Parathyroid adenoma (tissue), 2 donors: ENCODE measurements around the gene SLC37A4.
A peak's percentile ranks its signal among the peaks of the same experiment; 100 is the strongest.

Experiments
- H2AFZ ChIP-seq: fragments of 300-600 bp; sonication (generic); one replicate; pipeline ENCODE4 v1.7.0; 2017; ENCODE audit warnings: antibody characterized with exemption, mild to moderate bottlenecking
- H3K27ac ChIP-seq: fragments of 300-600 bp; sonication (generic); one replicate; pipeline ENCODE4 v1.7.0; 2017
- H3K27me3 ChIP-seq: fragments of 300-600 bp; sonication (generic); one replicate; pipeline ENCODE4 v1.7.0; 2017; ENCODE audit warnings: low read length; ENCODE audit not compliant: control insufficient read depth, insufficient read depth
- H3K36me3 ChIP-seq: fragments of 300-600 bp; sonication (generic); one replicate; pipeline ENCODE4 v1.7.0; 2017; ENCODE audit warnings: low read length; ENCODE audit not compliant: control insufficient read depth, insufficient read depth
- H3K4me1 ChIP-seq: fragments of 300-600 bp; sonication (generic); one replicate; pipeline ENCODE4 v1.7.0; 2017; ENCODE audit warnings: control low read depth
- H3K4me2 ChIP-seq: fragments of 300-600 bp; sonication (generic); one replicate; pipeline ENCODE4 v1.7.0; 2017; ENCODE audit warnings: low read length
- H3K4me3 ChIP-seq: fragments of 300-600 bp; sonication (generic); one replicate; pipeline ENCODE4 v1.7.0; 2017; ENCODE audit warnings: low read depth, low read length
- H3K79me2 ChIP-seq: fragments of 300-600 bp; sonication (generic); one replicate; pipeline ENCODE4 v1.7.0; 2017; ENCODE audit warnings: control low read depth
- H3K9ac ChIP-seq: fragments of 300-600 bp; sonication (generic); one replicate; pipeline ENCODE4 v1.7.0; 2017; ENCODE audit warnings: mild to moderate bottlenecking
- H3K9me3 ChIP-seq: fragments of 300-600 bp; sonication (generic); one replicate; pipeline ENCODE4 v1.7.0; 2017; ENCODE audit warnings: low read length; ENCODE audit not compliant: control insufficient read depth
- TF ChIP-seq, protein P1 (sequence below): fragments of 300-600 bp; sonication (generic); IDR thresholded peaks from one replicate; pipeline ENCODE4 v1.7.0; 2017; ENCODE audit warnings: antibody characterized with exemption, mild to moderate bottlenecking
- donor health status: primary hyperparathyroidism.

SLC37A4 gene

DNA sequence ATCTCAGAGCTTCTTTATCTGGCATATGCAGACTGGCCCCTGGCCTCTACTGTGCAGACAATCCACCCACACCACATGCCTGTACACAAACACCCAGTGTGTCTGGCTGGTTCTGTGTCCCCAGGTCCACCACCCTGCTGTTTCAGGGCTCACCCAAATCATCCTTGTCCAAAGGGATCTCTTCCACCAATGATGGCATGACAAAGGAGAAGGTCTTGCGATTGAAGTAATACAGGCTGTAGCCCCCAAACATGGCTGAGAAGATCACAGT, 1.7 kb downstream of the SLC37A4 start:
- H3K9ac ChIP-seq = no peak overlapping the region
- TF ChIP-seq, protein P1, sequence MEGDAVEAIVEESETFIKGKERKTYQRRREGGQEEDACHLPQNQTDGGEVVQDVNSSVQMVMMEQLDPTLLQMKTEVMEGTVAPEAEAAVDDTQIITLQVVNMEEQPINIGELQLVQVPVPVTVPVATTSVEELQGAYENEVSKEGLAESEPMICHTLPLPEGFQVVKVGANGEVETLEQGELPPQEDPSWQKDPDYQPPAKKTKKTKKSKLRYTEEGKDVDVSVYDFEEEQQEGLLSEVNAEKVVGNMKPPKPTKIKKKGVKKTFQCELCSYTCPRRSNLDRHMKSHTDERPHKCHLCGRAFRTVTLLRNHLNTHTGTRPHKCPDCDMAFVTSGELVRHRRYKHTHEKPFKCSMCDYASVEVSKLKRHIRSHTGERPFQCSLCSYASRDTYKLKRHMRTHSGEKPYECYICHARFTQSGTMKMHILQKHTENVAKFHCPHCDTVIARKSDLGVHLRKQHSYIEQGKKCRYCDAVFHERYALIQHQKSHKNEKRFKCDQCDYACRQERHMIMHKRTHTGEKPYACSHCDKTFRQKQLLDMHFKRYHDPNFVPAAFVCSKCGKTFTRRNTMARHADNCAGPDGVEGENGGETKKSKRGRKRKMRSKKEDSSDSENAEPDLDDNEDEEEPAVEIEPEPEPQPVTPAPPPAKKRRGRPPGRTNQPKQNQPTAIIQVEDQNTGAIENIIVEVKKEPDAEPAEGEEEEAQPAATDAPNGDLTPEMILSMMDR = no peak
- no peak overlapping the region for H3K27ac ChIP-seq

DNA sequence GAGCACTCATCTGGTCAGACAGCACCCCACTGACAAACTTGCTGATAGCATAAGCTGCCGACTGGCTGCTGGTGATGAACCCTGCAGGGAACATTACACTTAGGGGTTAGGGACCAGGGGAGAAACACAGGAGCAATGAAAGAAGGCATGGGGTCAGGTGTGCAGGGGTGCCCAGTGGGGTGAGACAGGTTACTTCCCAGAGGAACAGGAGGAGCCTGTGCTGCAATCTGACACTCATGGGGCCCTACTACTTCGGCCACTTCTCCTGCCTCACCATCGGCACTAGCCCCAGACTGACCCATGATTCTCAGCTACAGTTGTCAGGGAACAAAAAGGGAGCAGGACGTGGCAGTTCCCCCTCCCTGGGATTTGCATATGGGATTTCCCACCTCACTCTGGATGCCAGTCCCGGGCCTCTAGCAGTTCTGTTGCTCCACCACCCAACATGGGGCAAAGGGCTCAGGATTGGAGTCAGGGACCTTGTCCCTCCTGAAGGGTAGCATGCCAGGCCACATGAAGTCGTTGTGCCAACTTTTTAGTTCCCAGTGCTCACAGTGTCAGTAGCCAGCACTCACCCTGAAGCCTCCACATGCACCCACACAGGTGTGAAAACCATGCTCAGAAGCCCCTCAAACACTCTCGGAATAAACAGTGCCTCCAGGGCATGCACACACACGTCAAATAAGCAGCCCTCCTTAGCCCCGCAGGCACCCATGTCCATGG, 2.2 kb downstream of the SLC37A4 start:
- Histone ChIP-seq H3K9ac (no peak overlapping the region), H3K27me3 (no peaks in the 10 kb centered on the region), H3K79me2 (no peaks in the 10 kb centered on the region), H2AFZ (no peak overlapping the region), H3K4me3 (no peak overlapping the region), H3K4me2 (no peak overlapping the region), H3K36me3 (no peaks in the 10 kb centered on the region), H3K27ac (no peak overlapping the region), H3K4me1 (peaks cover 2% of the 10 kb centered on the region), H3K9me3 (no peaks in the 10 kb centered on the region)
- TF ChIP-seq, protein P1 = no peak

More for the DNA sequence above, 1.7 kb downstream of the SLC37A4 start:
- H3K4me1 ChIP-seq = peaks cover 2% of the 10 kb centered on the region
- no peak overlapping the region for H2AFZ ChIP-seq
- no peaks in the 10 kb centered on the region for H3K79me2 ChIP-seq
- H3K36me3 ChIP-seq = no peaks in the 10 kb centered on the region
- no peaks in the 10 kb centered on the region for H3K27me3 ChIP-seq
- no peaks in the 10 kb centered on the region for H3K9me3 ChIP-seq
- H3K4me2 ChIP-seq = peak overlapping the region; percentile 91
- no peak overlapping the region for H3K4me3 ChIP-seq

DNA sequence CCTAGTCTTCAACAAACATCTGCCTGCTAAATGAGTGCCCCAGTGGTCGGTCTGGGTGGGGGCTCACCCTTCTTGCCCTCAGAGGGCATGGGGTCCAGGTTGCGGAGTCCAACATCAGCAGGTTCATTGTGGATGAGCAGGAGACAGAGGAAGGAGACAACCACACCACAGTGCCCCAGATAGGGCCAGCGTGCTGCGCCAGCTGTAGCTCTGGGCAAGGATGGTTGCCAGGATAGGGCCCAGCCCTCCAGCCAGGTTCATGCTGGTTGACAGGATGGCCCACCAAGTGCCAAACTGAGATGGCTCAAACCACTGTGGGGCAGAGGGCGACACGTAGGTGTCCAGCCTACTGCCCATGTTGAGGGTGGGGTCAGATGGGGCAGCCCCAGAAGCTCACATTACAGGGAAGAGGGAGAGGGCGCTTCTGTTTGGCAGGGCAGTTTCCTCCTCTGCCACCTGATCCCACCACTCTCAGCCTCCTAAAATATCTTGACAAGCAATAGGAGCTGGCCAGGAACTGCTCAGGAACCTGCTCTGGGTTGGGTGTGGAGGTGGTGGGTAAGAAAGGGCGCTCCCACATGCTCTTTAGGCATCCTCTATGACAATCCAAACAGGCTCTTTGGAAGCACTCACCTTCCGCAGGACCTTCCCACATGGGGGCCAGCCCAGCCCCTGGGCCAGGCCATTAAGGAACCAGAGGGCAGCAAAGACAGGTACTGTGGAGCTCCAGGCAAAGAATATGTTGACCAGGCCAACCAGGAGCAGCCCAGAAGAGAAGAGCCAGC, 2.9 kb downstream of the SLC37A4 start:
- Histone ChIP-seq H3K4me2 (no peak overlapping the region), H3K4me3 (no peak overlapping the region), H3K36me3 (no peaks in the 10 kb centered on the region), H3K27ac (no peak overlapping the region), H3K4me1 (peaks cover 2% of the 10 kb centered on the region), H3K9ac (no peak overlapping the region), H3K9me3 (no peaks in the 10 kb centered on the region), H2AFZ (no peak overlapping the region), H3K27me3 (no peaks in the 10 kb centered on the region), H3K79me2 (no peaks in the 10 kb centered on the region)
- TF ChIP-seq, protein P1 = no peak

DNA sequence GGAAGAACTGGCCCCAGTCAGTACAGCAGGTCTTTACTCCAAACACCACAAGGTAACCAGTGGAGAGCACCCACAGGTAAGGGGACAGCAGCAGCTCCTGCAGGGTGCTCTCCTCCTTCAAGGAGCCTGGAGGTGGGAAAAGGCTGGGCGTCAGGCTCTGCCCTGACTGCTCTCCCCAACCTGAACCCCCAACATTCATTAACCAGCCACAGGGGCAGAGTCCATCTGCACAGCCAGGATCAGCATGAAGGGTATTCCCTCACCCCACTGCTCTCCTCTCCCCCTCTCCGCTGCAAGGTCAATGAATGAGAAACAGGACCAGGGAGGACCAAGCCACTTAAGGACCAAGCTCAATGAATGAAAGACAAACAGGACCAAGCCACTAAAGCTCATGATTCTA, 3.7 kb downstream of the SLC37A4 start:
- no peaks in the 10 kb centered on the region for H3K9me3 ChIP-seq
- no peak overlapping the region for H3K27ac ChIP-seq
- H3K79me2 ChIP-seq = no peaks in the 10 kb centered on the region
- no peak overlapping the region for H2AFZ ChIP-seq
- no peak overlapping the region for H3K4me3 ChIP-seq
- H3K4me1 ChIP-seq = peaks cover 2% of the 10 kb centered on the region
- H3K9ac ChIP-seq = no peak overlapping the region
- TF ChIP-seq, protein P1 = no peak
- H3K27me3 ChIP-seq = no peaks in the 10 kb centered on the region
- H3K36me3 ChIP-seq = no peaks in the 10 kb centered on the region
- H3K4me2 ChIP-seq = no peak overlapping the region
